ENCODE measurements around the gene CCNJL. TPM values are rescaled to one million over a fixed set of nuclear protein-coding genes. Genes with fewer than 3 reads are reported as not detected.

CCNJL gene
- total RNA-seq, 4 donors from 2014 or later: 0.44 to 1.5 (median 0.63) TPM; not detected in 1

- H3K4me3 ChIP-seq: no peak overlapping the region
- TF ChIP-seq EP300 (IDR thresholded peaks at IDR 0.05): no peak
- no peak for TF ChIP-seq CTCF (IDR thresholded peaks at IDR 0.05)
- no peaks in the 10 kb centered on the region for H3K9me3 ChIP-seq
- no peaks in the 10 kb centered on the region for H3K27me3 ChIP-seq
- 52 to 55% methylated on average over 22 of the region's 22 CpGs for WGBS, 2 donors
- H3K36me3 ChIP-seq: peaks cover 0 to 12% (median 0%) of the 10 kb centered on the region in 3 donors
- no peak overlapping the region for H3K27ac ChIP-seq
- H3K4me1 ChIP-seq: peaks cover 0 to 15% (median 8%) of the 10 kb centered on the region in 4 donors
- no peak for DNase-seq (ENCODE audit: low spot score in 2 of 2)
These were observed 51.2 kb downstream of the CCNJL start for GRCh38 chr5:160260881-160261815.

GRCh38 chr5:160260006-160260775 is 52.2 kb downstream of the CCNJL start:
- no peak for DNase-seq (ENCODE audit: low spot score in 2 of 2)
- H3K27me3 ChIP-seq: no peaks in the 10 kb centered on the region
- H3K9me3 ChIP-seq: no peaks in the 10 kb centered on the region
- TF ChIP-seq CTCF (IDR thresholded peaks at IDR 0.05) (no peak), EP300 (IDR thresholded peaks at IDR 0.05) (no peak), POLR2A (IDR thresholded peaks at IDR 0.05) (no peak)
- peaks cover 0 to 15% (median 8%) of the 10 kb centered on the region in 4 donors for H3K4me1 ChIP-seq
- H3K36me3 ChIP-seq: peaks cover 0 to 17% (median 0%) of the 10 kb centered on the region in 3 donors
- WGBS, 2 donors: 84 to 88% methylated on average over 14 of the region's 14 CpGs
- H3K4me3 ChIP-seq: no peak overlapping the region
- H3K27ac ChIP-seq: no peak overlapping the region

- TF ChIP-seq CTCF (IDR thresholded peaks at IDR 0.05) (no peak), EP300 (IDR thresholded peaks at IDR 0.05) (no peak), POLR2A (IDR thresholded peaks at IDR 0.05) (no peak)
- no peak overlapping the region for H3K4me3 ChIP-seq
- H3K4me1 ChIP-seq: peaks cover 0 to 15% (median 8%) of the 10 kb centered on the region in 4 donors
- H3K36me3 ChIP-seq: peaks cover 0 to 25% (median 0%) of the 10 kb centered on the region in 3 donors
- no peaks in the 10 kb centered on the region for H3K9me3 ChIP-seq
- no peak overlapping the region for H3K27ac ChIP-seq
- H3K27me3 ChIP-seq: no peaks in the 10 kb centered on the region
- DNase-seq (ENCODE audit: low spot score in 2 of 2): no peak
- WGBS, 2 donors: 86 to 90% methylated on average over 7 of the region's 7 CpGs
These were observed 53.0 kb downstream of the CCNJL start for GRCh38 chr5:160259341-160259740.

GRCh38 chr5:160254706-160255105 is 57.7 kb downstream of the CCNJL start:
- H3K27me3 ChIP-seq: no peaks in the 10 kb centered on the region
- no peaks in the 10 kb centered on the region for H3K4me1 ChIP-seq
- WGBS, 2 donors: 96 to 97% methylated on average over 6 of the region's 6 CpGs
- TF ChIP-seq POLR2A (IDR thresholded peaks at IDR 0.05) (no peak), EP300 (IDR thresholded peaks at IDR 0.05) (no peak), CTCF (IDR thresholded peaks at IDR 0.05) (no peak)
- H3K36me3 ChIP-seq: peaks cover 0 to 42% (median 0%) of the 10 kb centered on the region in 3 donors
- H3K9me3 ChIP-seq: no peaks in the 10 kb centered on the region
- H3K27ac ChIP-seq: no peak overlapping the region
- no peak for DNase-seq (ENCODE audit: low spot score in 2 of 2)
- no peak overlapping the region for H3K4me3 ChIP-seq
